ELF-1 (cell line): ENCODE data around the gene IGFLR1.

ENCODE experiments used
- DNase-seq: peaks from one replicate; pipeline ENCODE4 v3.0.0-alpha.2; 2016; ENCODE audit warnings: low read depth, low spot score

The IGFLR1 gene, protein sequence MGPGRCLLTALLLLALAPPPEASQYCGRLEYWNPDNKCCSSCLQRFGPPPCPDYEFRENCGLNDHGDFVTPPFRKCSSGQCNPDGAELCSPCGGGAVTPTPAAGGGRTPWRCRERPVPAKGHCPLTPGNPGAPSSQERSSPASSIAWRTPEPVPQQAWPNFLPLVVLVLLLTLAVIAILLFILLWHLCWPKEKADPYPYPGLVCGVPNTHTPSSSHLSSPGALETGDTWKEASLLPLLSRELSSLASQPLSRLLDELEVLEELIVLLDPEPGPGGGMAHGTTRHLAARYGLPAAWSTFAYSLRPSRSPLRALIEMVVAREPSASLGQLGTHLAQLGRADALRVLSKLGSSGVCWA

DNA sequence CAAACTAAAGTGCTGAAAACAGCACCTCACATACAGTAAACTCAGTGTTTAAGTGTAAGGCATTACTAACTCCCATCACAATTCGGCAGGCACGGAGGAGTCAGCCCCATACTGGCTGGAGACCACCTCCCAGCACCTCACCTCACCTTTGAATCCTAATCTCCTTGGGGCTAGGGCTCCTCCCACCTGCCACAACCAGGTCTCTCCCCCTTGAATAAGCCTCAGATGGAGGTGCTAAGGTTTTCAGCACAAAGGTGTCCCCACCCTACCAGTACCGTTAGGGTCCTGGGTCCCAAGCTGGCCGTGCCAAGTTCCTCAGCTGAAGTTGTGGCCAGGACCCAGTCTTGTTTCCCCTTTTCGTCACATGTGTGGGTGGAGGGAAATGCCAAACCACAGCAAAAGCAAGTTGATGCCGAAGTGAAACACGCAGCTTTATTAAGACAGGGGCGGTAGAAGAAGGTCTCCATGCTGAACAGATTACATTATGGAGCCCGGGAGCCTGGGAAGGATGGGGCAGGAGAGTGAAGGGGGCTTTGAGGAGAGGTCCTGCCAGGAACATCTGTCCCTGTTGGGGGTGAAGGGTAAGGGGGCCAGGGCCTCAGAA lies at the start of gene IGFLR1:
Gene IGFLR1 (minus strand): TSS at position 332 of the 604 bp plus-strand sequence. CDS start 1,272 bp downstream, outside the sequence.
- DNase-seq: no peak

DNA sequence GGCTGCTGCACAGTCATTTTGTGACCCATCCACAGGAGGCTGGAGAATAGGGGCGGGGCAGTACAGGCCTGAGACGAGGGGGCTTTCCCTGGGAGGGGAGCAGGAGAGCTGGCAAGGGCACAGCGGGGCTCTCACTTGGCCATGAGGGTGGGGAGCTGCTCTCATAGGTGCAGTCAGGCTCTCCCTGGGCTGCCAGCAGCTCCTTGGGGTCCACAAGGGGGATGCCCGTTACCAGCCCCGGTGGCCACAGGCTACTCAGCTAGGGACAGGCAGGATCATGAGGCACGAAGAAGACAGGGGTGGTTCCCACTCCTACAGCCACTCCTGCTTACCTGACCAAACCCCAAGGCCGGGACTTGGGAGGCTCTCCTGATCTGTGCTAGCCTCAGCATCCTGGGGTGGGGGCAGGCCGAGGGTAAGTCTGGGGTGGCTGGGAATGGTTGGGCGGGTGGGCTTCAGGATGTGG lies 49.6 kb upstream of the IGFLR1 start:
- no peak for DNase-seq

GRCh38 chr19:35790981-35791813 lies 48.9 kb upstream of the IGFLR1 start:
- DNase-seq: no peak

GRCh38 chr19:35789978-35790944 lies 48.0 kb upstream of the IGFLR1 start:
- no peak for DNase-seq

GRCh38 chr19:35789195-35789977 lies 47.1 kb upstream of the IGFLR1 start:
- no peak for DNase-seq

DNA sequence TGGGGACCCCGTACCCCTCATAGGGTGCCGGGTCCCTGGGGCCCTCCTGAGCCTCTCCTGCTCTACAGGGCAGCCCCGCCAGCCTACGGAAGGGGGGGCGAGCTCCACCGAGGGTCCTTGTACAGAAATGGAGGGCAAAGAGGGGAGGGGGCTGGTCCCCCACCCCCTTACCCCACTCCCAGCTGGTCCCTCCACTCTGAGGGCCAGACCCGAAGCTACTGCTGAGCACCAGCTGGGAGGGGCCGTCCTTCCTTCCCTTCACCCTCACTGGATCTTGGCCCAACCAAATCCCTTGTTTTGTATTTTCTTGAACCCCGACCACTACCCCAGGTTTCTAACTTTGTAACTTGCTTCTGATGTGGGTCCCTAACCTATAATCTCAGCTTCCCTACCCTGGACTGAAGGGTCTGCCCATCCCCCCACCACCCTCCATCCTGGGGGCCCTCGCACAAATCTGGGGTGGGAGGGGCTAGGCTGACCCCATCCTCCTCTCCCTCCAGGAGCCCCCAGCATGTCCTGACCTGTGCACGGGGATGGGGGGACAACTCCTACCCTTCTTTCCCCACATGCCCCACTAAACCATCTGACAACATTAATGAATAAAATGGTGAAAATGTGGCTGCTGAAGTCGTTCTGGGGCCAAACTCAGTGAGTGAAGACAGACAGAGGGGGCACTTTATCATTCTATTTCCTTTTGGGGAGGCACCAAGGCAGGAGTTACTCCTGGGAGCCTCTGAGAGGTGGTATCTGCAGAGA lies 46.1 kb upstream of the IGFLR1 start:
- DNase-seq: no peak

DNA sequence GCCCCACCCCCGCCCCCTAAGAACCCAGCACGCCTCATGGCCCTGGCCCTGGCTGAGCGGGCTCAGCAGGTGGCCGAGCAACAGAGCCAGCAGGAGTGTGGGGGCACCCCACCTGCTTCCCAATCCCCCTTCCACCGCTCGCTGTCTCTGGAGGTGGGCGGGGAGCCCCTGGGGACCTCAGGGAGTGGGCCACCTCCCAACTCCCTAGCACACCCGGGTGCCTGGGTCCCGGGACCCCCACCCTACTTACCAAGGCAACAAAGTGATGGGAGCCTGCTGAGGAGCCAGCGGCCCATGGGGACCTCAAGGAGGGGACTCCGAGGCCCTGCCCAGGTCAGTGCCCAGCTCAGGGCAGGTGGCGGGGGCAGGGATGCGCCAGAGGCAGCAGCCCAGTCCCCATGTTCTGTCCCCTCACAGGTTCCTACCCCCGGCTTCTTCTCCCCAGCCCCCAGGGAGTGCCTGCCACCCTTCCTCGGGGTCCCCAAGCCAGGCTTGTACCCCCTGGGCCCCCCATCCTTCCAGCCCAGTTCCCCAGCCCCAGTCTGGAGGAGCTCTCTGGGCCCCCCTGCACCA lies 45.1 kb upstream of the IGFLR1 start:
- DNase-seq: no peak

GRCh38 chr19:35786299-35787160 lies 44.3 kb upstream of the IGFLR1 start:
- no peak for DNase-seq

DNA sequence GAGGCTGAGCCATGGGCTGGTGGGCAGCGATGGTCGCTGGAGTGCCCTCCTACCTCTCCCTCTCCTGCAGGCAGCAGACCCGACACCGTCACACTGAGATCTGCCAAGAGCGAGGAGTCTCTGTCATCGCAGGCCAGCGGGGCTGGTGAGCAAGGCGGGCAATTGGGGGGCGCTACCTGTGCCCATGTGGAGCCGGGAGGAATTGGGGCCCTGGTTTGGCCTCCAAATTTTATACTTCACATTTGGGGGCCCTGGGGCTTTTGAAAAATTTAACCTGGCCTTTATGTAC lies 43.0 kb upstream of the IGFLR1 start:
- DNase-seq: no peak

- DNase-seq: peak; percentile 77
Measured at GRCh38 chr19:35784503-35785338, 42.5 kb upstream of the IGFLR1 start.

DNA sequence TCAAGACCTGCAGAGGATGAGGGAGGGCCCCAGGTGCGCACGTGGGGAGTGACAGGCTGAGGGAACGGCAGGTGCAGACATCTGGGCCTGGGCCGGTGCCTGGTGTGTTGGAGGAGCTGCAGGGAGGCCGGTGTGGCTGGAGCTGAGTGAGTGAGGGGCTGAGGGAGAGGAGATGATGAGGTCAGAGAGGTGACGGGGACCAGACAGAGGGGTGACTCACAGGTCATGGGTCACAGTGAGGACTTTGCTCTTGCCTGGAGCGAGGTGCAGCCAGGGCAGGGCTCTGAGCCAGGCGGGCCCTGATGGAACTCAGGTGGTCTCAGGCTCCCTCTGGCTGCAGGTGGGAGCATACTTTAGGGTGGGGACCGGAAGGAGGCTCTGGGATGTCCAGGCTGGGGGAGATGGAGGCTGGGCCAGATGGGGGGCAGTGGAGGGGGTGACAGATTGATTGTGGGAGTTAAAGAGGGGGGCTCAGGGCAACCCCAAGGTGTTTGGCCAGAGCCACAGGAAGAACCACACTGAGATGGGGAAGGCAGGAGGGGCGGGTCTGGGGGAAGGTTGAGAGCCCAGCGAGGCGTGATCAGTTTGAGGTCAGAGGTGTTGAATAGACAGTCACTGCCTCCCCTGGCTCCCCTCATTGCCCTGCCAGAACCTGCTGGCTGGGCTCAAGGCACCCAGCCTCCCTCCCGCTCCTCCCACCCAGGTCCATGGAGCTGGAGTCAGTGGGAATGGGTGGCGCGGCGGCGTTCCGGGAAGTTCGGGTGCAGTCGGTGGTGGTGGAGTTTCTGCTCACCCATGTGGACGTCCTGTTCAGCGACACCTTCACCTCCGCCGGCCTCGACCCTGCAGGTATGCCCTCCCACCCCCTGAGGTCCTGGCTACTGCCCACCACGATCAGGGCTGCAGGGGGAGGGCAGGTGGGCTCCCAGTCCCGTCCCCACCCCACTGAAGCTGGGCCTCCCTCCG lies 41.5 kb upstream of the IGFLR1 start:
- peak; percentile 56 for DNase-seq

DNA sequence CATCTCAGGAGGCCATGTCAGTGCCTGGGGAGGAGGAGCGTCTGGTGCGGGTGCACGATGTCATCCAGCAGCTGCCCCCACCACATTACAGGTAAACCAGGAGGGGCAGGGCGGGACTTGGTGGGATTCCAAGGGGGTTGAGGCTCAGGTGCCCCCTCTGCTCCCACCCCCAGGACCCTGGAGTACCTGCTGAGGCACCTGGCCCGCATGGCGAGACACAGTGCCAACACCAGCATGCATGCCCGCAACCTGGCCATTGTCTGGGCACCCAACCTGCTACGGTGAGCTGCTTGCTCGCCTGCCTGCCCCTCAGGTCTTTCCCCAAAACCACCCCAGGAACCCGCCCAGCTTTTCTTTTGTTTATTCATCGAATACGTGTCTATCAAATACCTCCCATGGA lies 40.3 kb upstream of the IGFLR1 start:
- no peak for DNase-seq

DNA sequence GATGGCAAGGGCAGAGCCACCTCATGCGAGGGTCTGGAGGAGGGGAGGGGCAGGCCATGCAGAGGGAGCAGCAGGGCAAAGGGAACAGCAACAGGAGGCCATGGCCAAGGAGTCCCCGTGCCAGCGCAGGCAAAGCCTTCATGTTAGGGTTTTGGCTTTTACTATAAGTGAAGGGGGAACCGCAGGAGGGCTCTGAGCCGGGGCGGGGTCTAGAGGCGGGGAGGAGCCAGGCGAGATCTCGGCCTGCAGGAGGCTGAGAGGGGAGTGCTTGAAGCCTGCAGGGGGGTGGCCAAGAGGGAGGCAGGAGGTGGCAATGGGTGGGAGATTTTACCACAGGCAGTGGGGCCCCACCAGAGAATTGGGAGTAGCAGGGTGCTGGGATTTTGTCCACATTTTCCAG lies 39.4 kb upstream of the IGFLR1 start:
- DNase-seq: no peak

- DNase-seq: no peak
Measured at GRCh38 chr19:35780717-35781116, 38.5 kb upstream of the IGFLR1 start.

GRCh38 chr19:35780058-35780457 lies 37.8 kb upstream of the IGFLR1 start:
- no peak for DNase-seq

GRCh38 chr19:35779033-35779432 lies 36.8 kb upstream of the IGFLR1 start:
- no peak for DNase-seq
